Activated CD4-positive, alpha-beta T cell treated with anti-CD3 and anti-CD28 coated beads, Interleukin-2, amount 50 U/mL, for 48 hours (primary cell): ENCODE data around the gene TMTC2.

ENCODE experiments used
- DNase-seq, 2 experiments: peaks; one replicate each; pipeline ENCODE4 v3.0.0-alpha.2; 2020

The TMTC2 gene

DNA sequence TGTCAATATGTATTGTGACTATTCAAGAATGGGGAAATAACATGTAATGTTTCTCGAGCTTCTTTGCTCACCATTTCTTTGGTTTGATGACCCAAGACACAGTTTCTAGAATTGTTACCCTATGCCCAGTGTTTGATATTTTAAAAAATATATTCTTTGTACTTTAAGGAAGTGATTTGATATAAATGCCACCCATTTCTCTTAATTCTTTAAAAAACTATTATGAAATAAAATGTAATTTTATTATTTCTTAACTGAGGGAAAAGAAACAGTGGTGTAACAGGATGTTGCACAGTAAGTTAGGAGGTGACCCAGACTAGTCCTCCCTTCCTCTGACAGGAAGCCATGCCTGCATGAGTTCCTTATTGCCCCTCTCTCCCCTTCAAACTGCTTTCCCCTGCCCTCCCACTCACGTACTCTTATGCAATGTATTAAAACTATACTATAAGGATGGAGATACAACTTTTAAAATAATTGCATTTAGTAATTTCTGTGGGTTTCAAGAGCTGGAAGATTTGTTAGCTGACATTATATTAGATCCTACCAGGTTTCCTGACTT, 279.4 kb downstream of the TMTC2 start:
- no peak for DNase-seq

DNA sequence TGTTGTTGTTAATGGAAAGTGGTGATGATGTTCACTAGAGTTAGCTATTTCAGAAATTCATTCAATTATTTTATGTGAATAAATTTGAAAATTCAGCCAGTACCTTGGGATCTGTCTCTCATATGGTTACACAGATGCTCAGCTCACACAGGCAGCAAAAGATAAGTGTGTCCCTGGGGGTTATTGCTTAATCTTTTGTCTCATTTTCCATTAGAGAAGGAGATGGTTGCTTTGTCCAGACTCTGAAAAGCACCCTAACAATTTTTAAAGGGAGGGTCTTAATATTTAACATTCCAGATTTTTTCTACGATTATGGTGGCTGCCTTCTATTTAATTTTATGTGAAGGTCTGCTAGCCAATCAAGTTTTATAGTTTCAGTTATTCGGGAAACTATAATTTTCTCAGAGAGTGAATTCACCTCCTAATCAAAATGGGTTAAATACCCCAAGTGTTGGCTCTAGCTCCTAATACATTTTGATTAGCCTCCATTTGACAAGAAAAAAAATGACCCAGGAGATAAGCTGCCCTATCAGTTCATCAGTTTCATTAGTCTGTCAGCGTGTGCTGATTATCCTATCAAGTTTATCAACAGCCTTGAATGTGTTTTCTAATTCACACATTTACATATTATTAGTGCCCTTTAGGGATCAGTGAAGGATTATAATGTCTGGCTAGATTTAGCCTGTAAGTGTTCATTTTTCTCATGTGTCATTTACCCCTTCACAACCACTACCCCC, 282.1 kb downstream of the TMTC2 start:
- DNase-seq, result no peak

- DNase-seq, result no peak
These were observed 283.9 kb downstream of the TMTC2 start for GRCh38 chr12:82970614-82971013.

DNA sequence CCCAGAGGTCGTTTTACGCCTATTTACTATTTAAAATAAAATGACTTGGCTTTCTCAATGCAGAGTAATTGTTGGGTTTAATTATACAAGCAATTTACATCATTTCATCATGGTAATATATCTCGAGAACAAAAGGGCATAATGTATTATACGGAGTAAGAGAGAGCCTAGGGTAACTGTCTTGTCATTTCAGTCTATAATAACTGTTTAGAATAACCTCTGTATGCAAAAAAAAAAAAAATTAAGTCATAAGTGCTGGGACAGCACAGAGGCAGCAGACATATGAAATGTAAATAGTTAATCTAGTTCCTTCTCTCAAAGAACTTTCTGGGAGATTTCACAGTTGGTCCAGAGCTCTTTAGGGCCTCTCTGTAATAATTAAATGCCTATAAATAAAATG, 284.9 kb downstream of the TMTC2 start:
- DNase-seq, result no peak

- no peak for DNase-seq
These were observed 285.9 kb downstream of the TMTC2 start for GRCh38 chr12:82972624-82973023.

GRCh38 chr12:82973592-82973991, 286.9 kb downstream of the TMTC2 start:
- DNase-seq, result no peak

GRCh38 chr12:82981150-82981549, 294.4 kb downstream of the TMTC2 start:
- DNase-seq, result no peak

DNA sequence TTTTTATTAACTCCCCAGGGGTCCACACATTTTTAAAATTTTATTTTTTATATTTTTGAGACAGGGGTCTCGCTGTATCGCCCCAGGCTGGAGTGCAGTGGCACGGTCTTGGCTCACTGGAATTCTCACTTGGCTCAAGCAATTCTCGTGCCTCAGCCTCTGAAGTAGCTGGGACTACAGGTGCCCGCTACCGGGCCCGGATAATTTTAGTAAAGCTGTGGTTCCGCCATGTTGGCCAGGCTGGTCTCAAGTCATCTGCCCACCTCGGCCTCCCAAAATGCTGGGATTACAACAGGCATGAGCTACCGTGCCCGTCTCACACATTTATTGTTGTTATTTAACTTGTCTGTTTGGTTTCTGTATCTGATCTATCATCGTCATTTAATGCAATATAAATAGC, 307.4 kb downstream of the TMTC2 start:
- DNase-seq, result no peak

GRCh38 chr12:82996168-82996812, 309.6 kb downstream of the TMTC2 start:
- DNase-seq, result no peak

DNA sequence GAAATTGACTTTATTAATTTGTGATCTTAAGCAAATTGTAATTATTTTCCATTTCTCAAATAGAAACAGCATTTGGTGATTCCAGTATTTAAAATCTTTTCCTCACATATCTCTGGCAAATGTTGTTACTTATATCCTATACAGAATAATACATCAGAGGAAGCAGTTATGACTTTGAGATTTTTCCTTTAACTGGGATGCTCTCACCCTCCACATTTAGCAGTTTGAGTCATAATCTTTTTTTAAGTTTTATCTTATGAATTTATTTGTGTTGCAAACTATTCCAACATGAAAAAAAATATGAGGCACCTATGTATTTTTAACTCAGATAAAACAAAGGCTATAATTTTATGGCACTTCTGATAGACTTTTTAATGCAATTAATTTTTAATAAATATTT, 311.8 kb downstream of the TMTC2 start:
- DNase-seq, result no peak

DNA sequence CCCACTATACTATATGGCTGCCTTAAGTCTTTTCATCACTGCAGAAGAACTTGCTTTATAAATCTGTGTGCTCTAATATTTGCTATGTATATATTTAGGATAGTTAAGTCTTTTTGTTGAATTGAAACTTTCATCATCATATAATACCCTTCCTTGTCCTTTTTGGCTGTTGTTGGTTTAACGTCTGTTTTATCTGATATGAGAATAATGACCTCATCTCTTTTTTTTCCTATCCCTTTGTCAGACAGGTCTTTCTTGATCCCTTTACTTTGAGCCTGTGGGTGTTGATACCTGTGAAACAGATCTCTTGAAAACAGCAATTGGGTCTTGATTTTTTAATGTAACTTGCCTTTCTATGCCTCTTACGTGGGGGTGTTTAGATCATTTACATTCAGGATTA, 316.3 kb downstream of the TMTC2 start:
- DNase-seq, result no peak

GRCh38 chr12:83005534-83006197, 319.0 kb downstream of the TMTC2 start:
- no peak for DNase-seq

DNA sequence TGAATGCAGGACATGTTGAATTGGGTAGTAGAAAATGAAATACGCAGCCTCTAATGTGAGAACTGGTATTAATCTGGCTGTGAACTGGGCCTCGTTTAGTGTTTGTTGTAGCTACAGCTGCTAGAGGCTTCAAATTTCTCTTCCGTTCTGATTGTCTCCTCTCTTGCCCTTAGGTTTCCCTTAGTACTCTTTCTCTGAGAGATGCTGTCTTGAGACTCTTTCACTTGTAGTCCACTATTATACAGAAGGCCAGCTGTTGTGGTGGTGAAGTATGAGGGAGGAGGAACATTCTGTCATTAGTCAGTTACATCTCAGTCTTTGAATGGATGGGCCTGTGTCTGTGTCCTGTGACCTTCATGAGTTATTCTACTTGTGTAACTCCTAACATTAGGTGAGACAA, 322.0 kb downstream of the TMTC2 start:
- no peak for DNase-seq

DNA sequence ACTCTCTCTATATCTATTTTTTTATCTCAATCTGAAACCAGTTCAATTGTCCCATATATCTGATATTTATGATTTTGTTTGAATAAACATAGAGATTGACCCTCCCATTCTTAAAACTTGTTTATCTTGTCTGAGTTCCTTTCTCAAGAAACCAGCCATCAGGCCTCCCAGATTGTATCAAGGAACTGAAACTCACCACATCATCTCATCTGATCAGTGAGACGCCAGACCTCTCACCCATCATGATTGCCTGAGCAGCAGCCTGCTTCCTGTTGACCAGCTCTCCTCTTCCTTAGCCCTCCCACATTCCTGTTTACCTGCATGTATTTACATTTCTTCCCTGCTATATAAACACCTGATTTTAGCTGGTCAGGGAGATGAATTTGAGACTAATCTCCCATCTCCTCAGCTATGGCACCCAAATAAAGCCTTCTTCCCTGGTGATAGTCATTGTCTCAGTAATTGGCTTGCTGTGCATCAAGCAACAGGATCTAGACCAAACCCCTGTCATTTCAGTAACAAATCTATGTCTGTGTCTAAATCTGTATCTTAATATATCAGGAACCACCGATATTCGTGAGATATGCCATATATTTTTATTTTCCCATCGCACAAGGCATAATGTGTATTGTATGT, 323.6 kb downstream of the TMTC2 start:
- DNase-seq, result no peak

- DNase-seq, result no peak
These were observed 328.9 kb downstream of the TMTC2 start for GRCh38 chr12:83015390-83016217.

- DNase-seq, result no peak
These were observed 329.6 kb downstream of the TMTC2 start for GRCh38 chr12:83016218-83016835.

DNA sequence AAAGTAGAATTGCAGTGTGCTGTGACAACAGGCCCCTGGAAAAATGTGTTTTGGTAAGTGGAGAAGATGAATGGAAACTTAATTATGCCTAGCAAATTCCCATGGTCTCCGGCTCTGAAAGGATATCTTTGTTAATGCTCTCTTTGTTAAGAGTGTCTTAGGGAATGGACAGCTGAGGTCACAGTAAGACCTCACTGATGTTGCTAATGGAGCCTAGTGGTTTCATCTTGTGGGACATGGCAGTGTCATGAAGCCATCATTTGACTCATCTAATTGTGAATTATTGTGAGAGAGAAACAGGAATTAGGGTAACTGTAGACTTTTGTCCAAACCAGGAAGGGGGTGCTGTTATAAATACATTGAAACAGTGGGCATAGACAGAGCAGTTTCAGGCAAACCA, 330.3 kb downstream of the TMTC2 start:
- no peak for DNase-seq

- no peak for DNase-seq
These were observed 331.4 kb downstream of the TMTC2 start for GRCh38 chr12:83018088-83018487.

- no peak for DNase-seq
These were observed 340.5 kb downstream of the TMTC2 start for GRCh38 chr12:83027021-83027723.

DNA sequence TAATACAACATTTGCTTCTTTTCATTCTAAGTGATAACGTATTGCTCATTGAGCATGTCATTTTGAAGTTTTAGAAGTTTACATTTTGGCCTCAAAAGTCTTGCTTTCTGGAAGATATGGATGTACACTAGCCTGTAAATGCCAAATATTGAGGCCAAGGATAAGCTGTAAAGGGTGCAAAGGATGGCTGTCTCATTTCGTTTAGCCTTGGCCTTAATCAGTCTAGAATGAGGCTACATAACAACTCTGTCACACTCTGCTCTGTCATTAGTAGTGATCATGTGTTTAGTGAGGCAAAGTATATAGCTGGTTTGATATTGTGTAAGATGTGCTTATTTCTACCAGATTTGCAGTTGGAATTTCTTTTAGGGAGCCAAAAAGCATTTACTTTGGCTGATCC, 344.5 kb downstream of the TMTC2 start:
- no peak for DNase-seq

DNA sequence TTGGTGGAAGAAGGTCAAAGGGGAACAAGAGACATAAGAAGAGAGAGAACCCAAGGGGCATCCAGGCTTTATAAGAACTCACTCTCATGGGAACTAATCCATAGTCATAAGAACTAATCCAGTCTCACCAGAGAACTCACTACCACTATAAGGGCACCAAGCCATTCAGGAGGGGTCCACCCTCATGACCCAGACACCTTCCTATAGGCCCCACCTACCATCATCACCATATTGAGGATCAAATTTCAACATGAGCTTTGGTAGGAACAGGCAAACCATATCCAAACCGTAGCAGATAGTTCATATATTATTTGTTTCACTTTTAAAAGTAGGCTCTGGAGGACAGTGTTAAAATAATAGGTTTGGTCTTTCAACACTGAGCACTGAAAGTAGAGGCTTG, 350.1 kb downstream of the TMTC2 start:
- no peak for DNase-seq
